K562 (cell line): ENCODE data around the gene RNF151. TPM values are rescaled to one million over a fixed set of nuclear protein-coding genes. Genes with fewer than 3 reads are reported as not detected.

Source experiments
- BHLHE40 ChIP-seq: IDR thresholded peaks from 2 replicates; pipeline ENCODE4 v1.6.1; 2011; ENCODE audit warnings: low read length, improper control_type of control experiment
- CEBPB ChIP-seq: fragments of 450-650 bp; IDR thresholded peaks from 2 replicates; pipeline ENCODE4 v1.6.1; 2016; ENCODE audit warnings: missing genetic modification characterization, missing compliant biosample characterization
- CREB3 ChIP-seq: fragments of 450-650 bp; conservative IDR thresholded peaks from 2 replicates; pipeline ENCODE4 v1.6.1; 2016; ENCODE audit warnings: missing genetic modification characterization, low read depth, mild to moderate bottlenecking, missing compliant biosample characterization, moderate library complexity
- GABPB1 ChIP-seq: sonication (generic); formaldehyde crosslinking; IDR thresholded peaks from 2 replicates; pipeline ENCODE4 v1.8.0; 2022; ENCODE audit warnings: mild to moderate bottlenecking, missing genetic modification reagents
- HEY1 ChIP-seq: fragments of 250-450 bp; sonication (Bioruptor Pico); IDR thresholded peaks from 2 replicates; pipeline ENCODE4 v1.5.0; 2020; ENCODE audit warnings: mild to moderate bottlenecking, moderate library complexity, borderline replicate concordance
- KLF1 ChIP-seq: fragments of 450-650 bp; IDR thresholded peaks from 2 replicates; pipeline ENCODE4 v1.6.1; 2016; ENCODE audit warnings: missing genetic modification characterization, missing compliant biosample characterization
- NFE2 ChIP-seq: IDR thresholded peaks from 2 replicates; pipeline ENCODE4 v1.6.1; 2014; ENCODE audit warnings: antibody characterized with exemption, low read depth
- PHTF2 ChIP-seq: fragments of 250-450 bp; sonication (Bioruptor Pico); IDR thresholded peaks from 2 replicates; pipeline ENCODE4 v1.5.0; 2021; ENCODE audit warnings: mild to moderate bottlenecking
- PKNOX1 ChIP-seq: fragments of 450-650 bp; IDR thresholded peaks from 2 replicates; pipeline ENCODE4 v1.6.1; 2016
- POLR2AphosphoS2 ChIP-seq: IDR thresholded peaks from 2 replicates; pipeline ENCODE4 v1.6.1; 2012; ENCODE audit warnings: low read length, improper control_type of control experiment
- POLR3A ChIP-seq: IDR thresholded peaks from 2 replicates; pipeline ENCODE4 v1.6.1; 2011; ENCODE audit warnings: borderline replicate concordance, mild to moderate bottlenecking, moderate library complexity; ENCODE audit not compliant: insufficient read length, insufficient read depth; ENCODE audit errors: extremely low read depth
- RBM39 ChIP-seq: fragments of 200-400 bp; formaldehyde crosslinking; optimal IDR thresholded peaks from 2 replicates; pipeline ENCODE3; 2018; ENCODE audit warnings: low read depth, low read length
- RNF219 ChIP-seq: fragments of 250-450 bp; sonication (Bioruptor Pico); IDR thresholded peaks from 2 replicates; pipeline ENCODE4 v1.5.0; 2022; ENCODE audit warnings: mild to moderate bottlenecking
- TCF15 ChIP-seq: fragments of 250-450 bp; sonication (Bioruptor Pico); IDR thresholded peaks from 2 replicates; pipeline ENCODE4 v1.8.0; 2022; ENCODE audit warnings: moderate library complexity, mild to moderate bottlenecking, inconsistent platforms
- TEAD1 ChIP-seq, 2 experiments: fragments of 450-650 bp in 1 of 2; sonication (generic) in 1 of 2; formaldehyde crosslinking; IDR thresholded peaks; 2 replicates each; pipeline versions ENCODE4 v1.4.0 to v1.8.0; 2020 to 2022; ENCODE audit warnings: mild to moderate bottlenecking in 2 of 2, missing genetic modification reagents in 1 of 2
- TGIF2 ChIP-seq: sonication (generic); formaldehyde crosslinking; IDR thresholded peaks from 2 replicates; pipeline ENCODE4 v1.8.1; 2022; ENCODE audit warnings: mild to moderate bottlenecking, missing genetic modification reagents, moderate library complexity
- ZBTB43 ChIP-seq: sonication (generic); formaldehyde crosslinking; IDR thresholded peaks from 2 replicates; pipeline ENCODE4 v1.8.0; 2023; ENCODE audit warnings: mild to moderate bottlenecking, missing genetic modification reagents
- ZEB2 ChIP-seq: fragments of 450-650 bp; IDR thresholded peaks from 2 replicates; pipeline ENCODE4 v1.6.1; 2016
- ZFP91 ChIP-seq: sonication (generic); formaldehyde crosslinking; IDR thresholded peaks from 2 replicates; pipeline ENCODE4 v1.8.0; 2022; ENCODE audit warnings: mild to moderate bottlenecking, missing genetic modification reagents
- ZFPM2 ChIP-seq: fragments of 250-450 bp; sonication (Bioruptor Pico); IDR thresholded peaks from 2 replicates; pipeline ENCODE4 v1.5.1; 2022; ENCODE audit warnings: mild to moderate bottlenecking
- polyA plus RNA-seq, 8 experiments: library from polyadenylated mRNA; depleted of rRNA in 4 of 8; stranded (reverse) in 5 of 8; unstranded in 3 of 8; fragments of >200 nt; fragmentation: Nextera tagmentation in 2 of 8; fragmentation: Illumina TruSeq in 1 of 8; extraction: Ambion mirVana in 2 of 8; extraction: Trizol in 1 of 8; gene quantifications; 2 replicates each; pipeline versions ENCODE4 v1.2.1 to v1.2.3, GENCODE V29; 2011 to 2014; ENCODE audit warnings: inconsistent platforms in 1 of 8, missing spikeins in 1 of 8
- total RNA-seq, 7 experiments: library from RNA; depleted of rRNA in 6 of 7; stranded (reverse); fragments of >200 nt in 6 of 7; fragmentation: Illumina TruSeq in 2 of 7; extraction: Trizol in 2 of 7; gene quantifications; 2 replicates each; pipeline versions ENCODE4 v1.2.1 to v1.2.3, GENCODE V29; 2011 to 2021; ENCODE audit warnings: low replicate concordance in 1 of 7

RNF151 gene
- total and polyA plus RNA-seq, 9 of the 15 experiments (the other 6 are each of a cell fraction or from before 2014, with no cell fraction given): not detected

GRCh38 chr16:1964506-1965395, 1.9 kb upstream of the RNF151 start, which contains the start of gene RPS2 (continued):
- TF ChIP-seq POLR3A (no peak), CREB3 (no peak), ZFPM2 (CRISPR knock-in tag) (0 out of 2 replicates have a peak, but pooled peaks have one; percentile 34), GABPB1 (CRISPR knock-in tag) (peak; percentile 67; the same call in 1 of the 2 replicates), TEAD1 (CRISPR knock-in tag; IDR thresholded peaks at IDR 0.05) (peak in 1 of 2 experiments; percentile 67; a peak in 1 of 4 replicates), ZFP91 (CRISPR knock-in tag) (no peak), NFE2 (no peak), PHTF2 (CRISPR knock-in tag) (no peak), TGIF2 (CRISPR knock-in tag) (peak; percentile 78), TCF15 (CRISPR knock-in tag) (no peak), RBM39 (no peak), CEBPB (no peak), ZBTB43 (CRISPR knock-in tag) (no peak), PKNOX1 (peak; percentile 55), BHLHE40 (peak; percentile 84), HEY1 (CRISPR knock-in tag) (no peak), POLR2AphosphoS2 (peak; percentile 97), ZEB2 (no peak), RNF219 (CRISPR knock-in tag) (no peak), KLF1 (tag) (0 out of 2 replicates have a peak, but pooled peaks have one; percentile 32)
